ENCODE data around the gene B4GALT6. TPM values are rescaled to one million over a fixed set of nuclear protein-coding genes. Genes with fewer than 3 reads are reported as not detected.

The B4GALT6 gene
- total RNA-seq, 4 donors from 2014 or later: 1.5 to 11.8 (median 3.9) TPM

DNA sequence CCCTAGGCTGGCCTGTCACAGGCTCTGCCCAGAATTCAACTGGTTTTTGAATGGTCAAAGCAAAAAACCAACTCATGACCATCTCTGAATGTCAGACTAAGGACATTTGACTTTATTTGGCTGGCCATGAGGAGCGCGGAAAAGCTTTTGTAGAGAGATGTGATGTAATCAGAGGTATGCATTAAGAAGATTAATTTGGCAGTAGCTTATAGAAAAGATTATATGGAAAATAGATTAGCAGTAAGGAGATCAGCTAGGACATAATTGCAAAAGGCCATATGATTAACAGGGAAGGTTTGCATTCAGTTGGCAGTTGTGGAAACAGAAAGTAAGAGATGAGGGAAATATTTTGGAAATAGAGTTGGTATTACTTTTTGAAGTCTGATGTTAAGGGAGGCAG is 105.0 kb downstream of the B4GALT6 start:
- Histone ChIP-seq H3K9me3 (no peaks in the 10 kb centered on the region), H3K27me3 (no peaks in the 10 kb centered on the region), H3K4me1 (no peaks in the 10 kb centered on the region), H3K36me3 (no peaks in the 10 kb centered on the region), H3K4me3 (no peak overlapping the region), H3K27ac (no peak overlapping the region)
- TF ChIP-seq POLR2A (IDR thresholded peaks at IDR 0.05): no peak
- no peak for TF ChIP-seq CTCF (IDR thresholded peaks at IDR 0.05)
- intact Hi-C loops (cut with DNase I; ENCODE audit: low total_unique reads): no loop called here
- DNase-seq: no peak

- H3K4me3 ChIP-seq: no peak overlapping the region
- no peak for DNase-seq
- intact Hi-C loops (cut with DNase I; ENCODE audit: low total_unique reads): no loop called here
- H3K36me3 ChIP-seq: no peaks in the 10 kb centered on the region
- no peaks in the 10 kb centered on the region for H3K4me1 ChIP-seq
- no peaks in the 10 kb centered on the region for H3K9me3 ChIP-seq
- H3K27me3 ChIP-seq: no peaks in the 10 kb centered on the region
- no peak overlapping the region for H3K27ac ChIP-seq
- TF ChIP-seq CTCF (IDR thresholded peaks at IDR 0.05) (no peak), POLR2A (IDR thresholded peaks at IDR 0.05) (no peak)
These were observed 106.3 kb downstream of the B4GALT6 start for GRCh38 chr18:31578126-31578525.

- TF ChIP-seq POLR2A (IDR thresholded peaks at IDR 0.05): no peak
- no peak for TF ChIP-seq CTCF (IDR thresholded peaks at IDR 0.05)
- H3K27ac ChIP-seq: no peak overlapping the region
- no peaks in the 10 kb centered on the region for H3K36me3 ChIP-seq
- no peaks in the 10 kb centered on the region for H3K27me3 ChIP-seq
- no peak overlapping the region for H3K4me3 ChIP-seq
- no peaks in the 10 kb centered on the region for H3K4me1 ChIP-seq
- no peaks in the 10 kb centered on the region for H3K9me3 ChIP-seq
- DNase-seq: no peak
- intact Hi-C loops (cut with DNase I; ENCODE audit: low total_unique reads): no loop called here
These were observed 107.2 kb downstream of the B4GALT6 start for GRCh38 chr18:31577195-31577594.

GRCh38 chr18:31576670-31577069 is 107.7 kb downstream of the B4GALT6 start:
- DNase-seq: no peak
- H3K27me3 ChIP-seq: no peaks in the 10 kb centered on the region
- TF ChIP-seq CTCF (IDR thresholded peaks at IDR 0.05): no peak
- no peak for TF ChIP-seq POLR2A (IDR thresholded peaks at IDR 0.05)
- H3K9me3 ChIP-seq: no peaks in the 10 kb centered on the region
- no peak overlapping the region for H3K27ac ChIP-seq
- no peaks in the 10 kb centered on the region for H3K36me3 ChIP-seq
- no peaks in the 10 kb centered on the region for H3K4me1 ChIP-seq
- intact Hi-C loops (cut with DNase I; ENCODE audit: low total_unique reads): no loop called here
- H3K4me3 ChIP-seq: no peak overlapping the region

DNA sequence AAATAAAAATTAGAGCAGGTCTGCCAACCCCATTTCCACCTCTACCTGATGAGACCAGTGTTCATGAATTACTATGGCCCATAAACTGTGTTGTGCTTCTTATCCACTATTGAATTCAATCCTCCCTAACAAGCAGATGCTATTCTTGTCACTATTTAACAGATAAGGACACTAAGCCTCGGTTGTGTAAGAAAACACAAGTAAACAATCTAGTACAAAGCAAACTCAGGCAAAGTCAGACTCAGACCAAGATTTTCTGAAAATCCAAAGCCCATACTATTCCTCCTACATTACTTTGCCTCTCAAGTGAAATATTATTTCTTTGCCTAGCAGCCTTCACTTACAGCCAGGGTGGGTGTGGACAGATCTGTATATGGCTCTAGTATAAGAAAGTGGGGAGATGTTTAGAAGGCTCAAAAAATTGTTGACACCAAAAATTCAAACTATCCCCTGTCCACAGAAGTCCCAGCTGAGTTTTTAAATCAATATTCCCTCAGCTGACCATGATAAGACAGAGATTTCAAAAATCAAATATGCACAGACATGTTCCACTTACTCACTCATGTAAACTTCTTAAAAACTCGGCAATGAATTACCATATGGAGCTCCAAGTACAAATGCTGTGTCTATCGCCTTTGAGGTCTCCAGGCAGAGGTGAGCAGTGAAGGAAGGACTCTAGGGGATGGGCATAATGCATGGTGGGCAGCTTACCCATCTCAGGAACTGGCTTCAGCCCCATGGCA is 108.7 kb downstream of the B4GALT6 start:
- H3K27ac ChIP-seq: no peak overlapping the region
- H3K4me1 ChIP-seq: no peaks in the 10 kb centered on the region
- no peak for TF ChIP-seq POLR2A (IDR thresholded peaks at IDR 0.05)
- no peak for TF ChIP-seq CTCF (IDR thresholded peaks at IDR 0.05)
- H3K9me3 ChIP-seq: no peaks in the 10 kb centered on the region
- intact Hi-C loops (cut with DNase I; ENCODE audit: low total_unique reads): no loop called here
- no peaks in the 10 kb centered on the region for H3K36me3 ChIP-seq
- H3K4me3 ChIP-seq: no peak overlapping the region
- no peaks in the 10 kb centered on the region for H3K27me3 ChIP-seq
- DNase-seq: no peak

Measured in uterus (tissue), 4 donors.